ENCODE data around the gene POGZ.

DNA sequence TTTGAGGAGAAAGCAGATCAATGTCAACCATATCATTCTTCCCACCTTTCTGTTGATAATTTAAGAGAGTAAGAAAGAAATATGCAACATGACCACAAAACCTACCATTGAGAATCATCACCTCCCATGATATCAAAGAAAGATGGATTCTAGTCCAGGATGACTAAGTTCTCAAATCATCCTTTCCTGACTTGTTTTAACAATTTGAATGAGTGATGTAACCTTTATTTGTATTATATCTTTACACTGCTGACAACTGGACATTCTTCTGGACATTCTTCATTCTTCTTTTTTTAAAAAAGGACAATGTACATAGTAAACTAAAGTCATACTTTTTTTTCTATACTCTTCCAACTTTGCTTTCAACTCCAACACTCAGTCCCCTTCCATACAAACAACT lies 50.4 kb downstream of the POGZ start:
- TF ChIP-seq RCOR1 (IDR thresholded peaks at IDR 0.05; ENCODE audit: low read depth, low read length) = no peak
- TF ChIP-seq CHD2 (IDR thresholded peaks at IDR 0.05; ENCODE audit: low read length, partially characterized antibody) = no peak
- TF ChIP-seq, protein P1, sequence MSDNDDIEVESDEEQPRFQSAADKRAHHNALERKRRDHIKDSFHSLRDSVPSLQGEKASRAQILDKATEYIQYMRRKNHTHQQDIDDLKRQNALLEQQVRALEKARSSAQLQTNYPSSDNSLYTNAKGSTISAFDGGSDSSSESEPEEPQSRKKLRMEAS (IDR thresholded peaks at IDR 0.05) = no peak
- TF ChIP-seq, protein P2, sequence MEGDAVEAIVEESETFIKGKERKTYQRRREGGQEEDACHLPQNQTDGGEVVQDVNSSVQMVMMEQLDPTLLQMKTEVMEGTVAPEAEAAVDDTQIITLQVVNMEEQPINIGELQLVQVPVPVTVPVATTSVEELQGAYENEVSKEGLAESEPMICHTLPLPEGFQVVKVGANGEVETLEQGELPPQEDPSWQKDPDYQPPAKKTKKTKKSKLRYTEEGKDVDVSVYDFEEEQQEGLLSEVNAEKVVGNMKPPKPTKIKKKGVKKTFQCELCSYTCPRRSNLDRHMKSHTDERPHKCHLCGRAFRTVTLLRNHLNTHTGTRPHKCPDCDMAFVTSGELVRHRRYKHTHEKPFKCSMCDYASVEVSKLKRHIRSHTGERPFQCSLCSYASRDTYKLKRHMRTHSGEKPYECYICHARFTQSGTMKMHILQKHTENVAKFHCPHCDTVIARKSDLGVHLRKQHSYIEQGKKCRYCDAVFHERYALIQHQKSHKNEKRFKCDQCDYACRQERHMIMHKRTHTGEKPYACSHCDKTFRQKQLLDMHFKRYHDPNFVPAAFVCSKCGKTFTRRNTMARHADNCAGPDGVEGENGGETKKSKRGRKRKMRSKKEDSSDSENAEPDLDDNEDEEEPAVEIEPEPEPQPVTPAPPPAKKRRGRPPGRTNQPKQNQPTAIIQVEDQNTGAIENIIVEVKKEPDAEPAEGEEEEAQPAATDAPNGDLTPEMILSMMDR (IDR thresholded peaks at IDR 0.05) = no peak
- TF ChIP-seq JUN (IDR thresholded peaks at IDR 0.05) = no peak
- TF ChIP-seq, protein P3, sequence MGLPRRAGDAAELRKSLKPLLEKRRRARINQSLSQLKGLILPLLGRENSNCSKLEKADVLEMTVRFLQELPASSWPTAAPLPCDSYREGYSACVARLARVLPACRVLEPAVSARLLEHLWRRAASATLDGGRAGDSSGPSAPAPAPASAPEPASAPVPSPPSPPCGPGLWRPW (IDR thresholded peaks at IDR 0.05) = no peak
- TF ChIP-seq, protein P4, sequence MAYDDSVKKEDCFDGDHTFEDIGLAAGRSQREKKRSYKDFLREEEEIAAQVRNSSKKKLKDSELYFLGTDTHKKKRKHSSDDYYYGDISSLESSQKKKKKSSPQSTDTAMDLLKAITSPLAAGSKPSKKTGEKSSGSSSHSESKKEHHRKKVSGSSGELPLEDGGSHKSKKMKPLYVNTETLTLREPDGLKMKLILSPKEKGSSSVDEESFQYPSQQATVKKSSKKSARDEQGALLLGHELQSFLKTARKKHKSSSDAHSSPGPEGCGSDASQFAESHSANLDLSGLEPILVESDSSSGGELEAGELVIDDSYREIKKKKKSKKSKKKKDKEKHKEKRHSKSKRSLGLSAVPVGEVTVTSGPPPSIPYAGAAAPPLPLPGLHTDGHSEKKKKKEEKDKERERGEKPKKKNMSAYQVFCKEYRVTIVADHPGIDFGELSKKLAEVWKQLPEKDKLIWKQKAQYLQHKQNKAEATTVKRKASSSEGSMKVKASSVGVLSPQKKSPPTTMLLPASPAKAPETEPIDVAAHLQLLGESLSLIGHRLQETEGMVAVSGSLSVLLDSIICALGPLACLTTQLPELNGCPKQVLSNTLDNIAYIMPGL (CRISPR knock-in tag; IDR thresholded peaks at IDR 0.05; ENCODE audit: borderline replicate concordance) = no peak
- TF ChIP-seq, protein P5, sequence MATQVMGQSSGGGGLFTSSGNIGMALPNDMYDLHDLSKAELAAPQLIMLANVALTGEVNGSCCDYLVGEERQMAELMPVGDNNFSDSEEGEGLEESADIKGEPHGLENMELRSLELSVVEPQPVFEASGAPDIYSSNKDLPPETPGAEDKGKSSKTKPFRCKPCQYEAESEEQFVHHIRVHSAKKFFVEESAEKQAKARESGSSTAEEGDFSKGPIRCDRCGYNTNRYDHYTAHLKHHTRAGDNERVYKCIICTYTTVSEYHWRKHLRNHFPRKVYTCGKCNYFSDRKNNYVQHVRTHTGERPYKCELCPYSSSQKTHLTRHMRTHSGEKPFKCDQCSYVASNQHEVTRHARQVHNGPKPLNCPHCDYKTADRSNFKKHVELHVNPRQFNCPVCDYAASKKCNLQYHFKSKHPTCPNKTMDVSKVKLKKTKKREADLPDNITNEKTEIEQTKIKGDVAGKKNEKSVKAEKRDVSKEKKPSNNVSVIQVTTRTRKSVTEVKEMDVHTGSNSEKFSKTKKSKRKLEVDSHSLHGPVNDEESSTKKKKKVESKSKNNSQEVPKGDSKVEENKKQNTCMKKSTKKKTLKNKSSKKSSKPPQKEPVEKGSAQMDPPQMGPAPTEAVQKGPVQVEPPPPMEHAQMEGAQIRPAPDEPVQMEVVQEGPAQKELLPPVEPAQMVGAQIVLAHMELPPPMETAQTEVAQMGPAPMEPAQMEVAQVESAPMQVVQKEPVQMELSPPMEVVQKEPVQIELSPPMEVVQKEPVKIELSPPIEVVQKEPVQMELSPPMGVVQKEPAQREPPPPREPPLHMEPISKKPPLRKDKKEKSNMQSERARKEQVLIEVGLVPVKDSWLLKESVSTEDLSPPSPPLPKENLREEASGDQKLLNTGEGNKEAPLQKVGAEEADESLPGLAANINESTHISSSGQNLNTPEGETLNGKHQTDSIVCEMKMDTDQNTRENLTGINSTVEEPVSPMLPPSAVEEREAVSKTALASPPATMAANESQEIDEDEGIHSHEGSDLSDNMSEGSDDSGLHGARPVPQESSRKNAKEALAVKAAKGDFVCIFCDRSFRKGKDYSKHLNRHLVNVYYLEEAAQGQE (IDR thresholded peaks at IDR 0.05) = no peak
- TF ChIP-seq, protein P6, sequence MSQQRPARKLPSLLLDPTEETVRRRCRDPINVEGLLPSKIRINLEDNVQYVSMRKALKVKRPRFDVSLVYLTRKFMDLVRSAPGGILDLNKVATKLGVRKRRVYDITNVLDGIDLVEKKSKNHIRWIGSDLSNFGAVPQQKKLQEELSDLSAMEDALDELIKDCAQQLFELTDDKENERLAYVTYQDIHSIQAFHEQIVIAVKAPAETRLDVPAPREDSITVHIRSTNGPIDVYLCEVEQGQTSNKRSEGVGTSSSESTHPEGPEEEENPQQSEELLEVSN (IDR thresholded peaks at IDR 0.05; ENCODE audit: borderline replicate concordance, low read depth) = no peak
- TF ChIP-seq NPAS2 (CRISPR knock-in tag; IDR thresholded peaks at IDR 0.05; ENCODE audit: borderline replicate concordance) = no peak
